HG02588 (cell line): Measurements from ENCODE around the gene NHERF1.

Source experiments
- ATAC-seq: cut with Tn5 transposase; IDR thresholded peaks from one replicate; pipeline ENCODE4 v1.9.1; 2021; ENCODE audit warnings: mild to moderate bottlenecking, moderate library complexity; ENCODE audit not compliant: unreplicated experiment

The NHERF1 gene

DNA sequence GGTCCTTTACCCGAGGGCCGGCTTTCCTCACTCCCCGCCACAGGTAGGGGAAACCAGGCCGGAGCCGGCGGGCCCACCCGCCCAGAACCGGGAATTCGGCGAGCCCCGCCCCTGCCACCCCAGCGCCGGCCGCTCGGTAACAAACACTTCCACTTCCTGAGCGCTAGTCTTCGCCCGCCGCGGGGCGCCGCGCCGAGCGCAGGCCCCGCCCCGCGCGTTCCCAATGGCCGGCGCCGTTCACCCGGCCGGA, 224 bp upstream of the NHERF1 start:
- no peak for ATAC-seq

DNA sequence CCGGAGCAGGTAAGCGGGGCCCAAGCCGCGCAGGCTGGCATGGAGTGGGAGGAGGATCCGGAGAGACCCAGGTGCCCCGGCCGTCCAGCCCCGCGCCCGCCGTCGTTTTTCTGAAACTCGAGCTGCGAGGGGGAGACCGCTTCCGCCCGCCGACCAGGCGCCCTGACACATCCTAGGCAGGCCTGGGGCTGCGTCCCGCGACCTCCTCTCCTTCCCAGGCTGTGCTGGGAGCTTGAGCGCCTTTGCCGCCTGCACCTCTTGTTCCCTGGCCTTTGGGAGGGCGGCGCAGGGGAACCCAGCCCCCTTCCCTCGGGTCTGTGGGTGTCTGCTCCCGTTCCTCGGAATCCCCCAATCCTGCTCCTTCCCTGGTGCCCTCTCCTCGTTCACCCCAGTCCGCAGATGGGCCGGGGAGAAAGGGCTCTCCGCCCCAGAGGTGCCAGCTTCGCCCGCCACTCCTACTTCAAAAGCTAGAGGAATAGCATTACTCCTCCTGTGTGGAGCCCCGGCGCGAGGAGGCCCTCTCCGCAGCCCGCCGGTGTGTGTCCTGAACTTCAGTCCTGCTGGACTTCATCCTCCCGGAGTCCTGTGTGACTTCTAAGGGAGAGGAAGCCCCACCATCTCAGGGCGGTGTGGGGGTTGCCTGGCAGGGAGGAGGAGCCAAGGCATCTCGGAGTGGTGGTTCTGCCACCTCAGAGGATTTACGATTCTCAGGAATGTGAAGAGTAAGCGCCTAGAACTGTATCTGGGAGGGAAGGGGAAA, 1.0 kb downstream of the NHERF1 start:
- peak; percentile 5 for ATAC-seq

DNA sequence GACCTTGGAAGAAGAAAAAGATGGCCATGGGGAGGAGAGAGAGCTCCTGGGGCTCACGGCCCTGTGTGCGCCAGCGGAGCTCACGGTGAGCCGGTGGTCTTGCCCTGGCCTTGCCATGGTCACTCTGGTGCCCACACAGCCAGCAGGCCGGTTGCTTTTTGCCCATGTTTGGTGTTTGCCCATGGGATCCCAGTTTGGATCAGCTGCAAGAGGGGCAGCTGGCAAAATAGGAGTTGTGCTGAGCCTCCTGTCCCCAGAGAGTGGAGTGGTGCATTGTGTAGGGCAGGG, 1.6 kb downstream of the NHERF1 start:
- no peak for ATAC-seq

DNA sequence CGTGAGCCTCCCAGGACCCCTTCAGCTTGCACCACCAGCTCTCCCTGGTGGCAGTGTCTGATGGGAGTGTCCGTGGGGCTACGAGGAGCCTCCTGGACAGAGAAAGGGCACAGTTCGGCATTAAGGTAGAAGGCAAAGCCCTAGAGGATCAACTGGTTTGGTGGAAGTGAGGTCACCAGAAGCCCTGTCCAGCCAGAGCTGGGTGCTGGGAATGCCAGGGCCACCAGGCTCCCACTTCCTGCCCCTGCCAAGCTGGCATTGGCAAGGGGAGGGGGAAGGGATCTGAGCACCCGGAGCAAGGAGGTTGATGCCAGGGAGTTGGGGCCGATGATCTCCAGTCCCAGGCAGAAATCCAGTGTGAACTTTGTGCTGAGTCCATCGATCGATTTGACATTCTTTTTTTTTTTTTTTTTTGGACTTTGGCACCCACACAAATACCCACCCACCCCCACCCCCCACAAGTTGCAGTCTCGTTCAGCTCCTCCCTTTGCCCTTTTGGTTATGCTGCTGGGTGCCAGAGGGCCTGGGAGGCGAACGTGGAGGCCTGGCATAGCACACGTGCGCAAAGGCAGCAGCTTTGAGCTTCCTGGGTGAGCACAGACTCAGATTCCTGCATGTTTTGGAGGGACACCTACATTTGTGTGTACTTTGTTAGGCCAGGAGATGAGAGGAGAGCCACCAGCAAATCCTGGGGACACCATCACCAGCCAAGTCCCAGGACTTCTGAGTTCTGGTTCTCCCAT, 2.1 kb downstream of the NHERF1 start:
- no peak for ATAC-seq

DNA sequence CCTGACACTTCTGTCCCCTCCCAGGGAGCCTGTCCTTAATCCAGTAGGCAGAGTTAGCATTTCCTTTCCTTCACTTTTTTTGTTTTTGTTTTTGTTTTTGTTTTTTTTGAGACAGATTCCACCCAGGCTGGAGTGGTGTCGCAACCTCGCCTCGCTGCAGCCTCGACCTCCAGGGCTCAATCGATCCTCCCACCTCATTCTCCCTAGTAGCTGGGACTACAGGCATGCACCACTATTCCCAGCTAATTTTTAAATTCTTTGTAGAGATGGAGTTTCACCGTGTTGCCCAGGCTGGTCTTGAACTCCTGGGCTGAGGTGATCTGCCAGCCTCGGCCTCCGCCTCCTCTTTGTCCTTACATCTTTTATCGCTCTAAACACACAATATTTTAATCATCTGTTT, 4.0 kb downstream of the NHERF1 start:
- no peak for ATAC-seq

- ATAC-seq, result no peak
These were observed 4.5 kb downstream of the NHERF1 start for GRCh38 chr17:74752822-74753401.

- ATAC-seq, result no peak
These were observed 6.4 kb downstream of the NHERF1 start for GRCh38 chr17:74754832-74755231.

- ATAC-seq, result no peak
These were observed 7.1 kb downstream of the NHERF1 start for GRCh38 chr17:74755533-74755932.

DNA sequence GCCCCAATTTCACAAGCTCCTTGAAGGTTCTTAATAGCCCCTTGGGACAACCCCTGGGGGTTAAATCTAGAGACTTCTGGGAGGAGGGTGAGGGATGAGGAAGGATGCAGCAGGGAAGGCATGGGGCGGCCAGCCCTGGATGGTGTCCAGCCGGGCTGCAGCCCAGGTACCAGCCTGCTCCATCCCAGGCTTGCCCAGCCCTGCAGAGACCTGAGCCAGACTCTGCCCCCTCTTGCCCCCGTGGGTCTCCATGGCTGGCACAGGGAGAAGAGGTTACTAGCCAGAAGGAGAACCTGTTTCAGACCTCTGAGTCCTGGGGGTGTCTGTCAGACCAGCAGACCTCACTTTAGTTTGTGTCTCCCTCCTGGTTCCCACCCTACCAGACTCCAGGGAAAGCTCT, 8.5 kb downstream of the NHERF1 start:
- ATAC-seq, result no peak

- ATAC-seq, result no peak
These were observed 9.1 kb downstream of the NHERF1 start for GRCh38 chr17:74757502-74757901.

DNA sequence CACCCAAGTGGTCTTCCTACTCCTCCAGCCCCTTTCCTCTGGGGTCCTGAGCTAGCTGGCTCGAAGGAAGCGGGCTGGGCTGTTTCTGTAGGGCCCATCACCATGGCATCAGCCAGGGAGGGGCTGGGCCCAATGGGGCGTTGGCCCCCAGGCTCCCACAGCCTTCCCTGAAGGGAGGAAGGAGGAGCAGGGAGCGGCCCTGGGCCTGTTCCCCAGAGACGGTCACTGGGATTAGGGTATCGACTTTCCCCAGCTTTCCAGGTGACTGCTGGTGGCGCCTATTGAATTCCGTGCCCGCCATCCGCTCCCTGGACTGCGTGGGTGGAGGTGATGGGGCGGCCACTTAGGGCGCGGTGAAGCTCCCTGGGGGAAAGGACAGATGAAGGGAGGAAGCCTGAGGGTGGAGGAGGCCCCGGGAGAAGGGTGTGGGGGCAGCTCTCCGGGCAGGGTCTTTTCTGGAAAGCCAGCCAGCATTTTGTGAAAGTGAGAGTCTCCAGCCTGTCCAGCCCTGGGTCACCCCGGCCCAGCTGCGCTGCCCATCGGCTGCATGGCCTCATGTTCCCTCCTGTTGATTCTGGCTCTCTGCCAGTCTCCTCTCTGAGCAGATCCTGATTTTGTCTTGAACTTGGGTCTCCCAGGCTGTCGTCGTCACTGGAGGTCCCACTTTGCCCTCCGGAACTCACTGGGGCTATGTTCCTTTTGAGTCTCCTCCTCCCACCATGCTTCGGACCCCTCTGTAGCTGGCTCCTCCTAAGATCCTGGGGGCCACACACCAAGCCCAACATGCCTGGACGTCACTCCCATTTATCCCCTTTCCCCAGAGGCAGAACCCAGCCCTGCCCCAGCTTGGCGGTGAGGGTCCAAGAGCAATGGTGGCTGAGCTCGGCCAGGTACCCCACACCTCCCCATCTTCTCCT, 9.8 kb downstream of the NHERF1 start:
- ATAC-seq, result no peak

DNA sequence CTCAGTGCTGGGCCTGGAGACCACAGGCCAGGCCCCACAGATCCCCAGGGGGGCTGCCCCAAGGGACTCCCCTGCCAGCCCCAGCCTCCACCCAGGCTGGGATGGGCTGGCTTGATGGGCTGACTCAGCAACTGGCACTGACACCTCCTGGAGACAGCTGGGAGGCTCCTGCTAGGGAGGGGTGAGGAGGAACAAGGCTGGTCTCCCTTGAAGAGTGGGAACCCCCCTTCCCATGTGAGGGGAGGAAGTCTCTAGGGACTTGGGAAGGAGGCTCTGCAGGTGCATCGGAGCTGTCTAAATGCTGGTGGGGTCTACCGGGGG, 10.4 kb downstream of the NHERF1 start:
- no peak for ATAC-seq

DNA sequence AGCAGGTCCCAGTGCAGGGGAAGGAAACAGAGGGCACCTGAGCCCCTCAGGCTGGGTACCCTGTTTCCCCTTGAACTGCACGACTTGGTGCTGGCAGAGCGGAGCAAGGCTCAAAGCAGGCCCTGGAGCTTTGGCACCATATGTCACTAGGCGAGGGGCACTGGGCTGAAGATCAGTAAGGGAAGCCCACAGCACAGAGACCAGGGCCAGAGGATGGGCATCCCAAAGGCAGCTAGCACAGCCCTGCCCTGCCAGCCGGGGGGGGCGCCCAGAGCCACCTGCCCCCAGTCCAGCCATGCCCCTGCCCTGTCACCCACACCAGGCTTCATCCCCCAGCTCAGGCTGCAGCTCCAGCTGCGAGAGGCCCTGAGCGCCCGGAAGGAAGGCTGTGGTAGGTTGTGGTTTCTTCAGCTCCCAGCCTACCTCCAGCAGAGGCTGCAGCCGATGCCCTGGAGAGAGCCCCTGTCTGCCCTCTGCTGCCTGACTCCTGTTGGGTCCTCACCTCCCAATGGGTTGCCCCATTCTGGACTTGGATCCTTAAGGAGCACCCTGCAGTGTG, 10.9 kb downstream of the NHERF1 start:
- no peak for ATAC-seq

DNA sequence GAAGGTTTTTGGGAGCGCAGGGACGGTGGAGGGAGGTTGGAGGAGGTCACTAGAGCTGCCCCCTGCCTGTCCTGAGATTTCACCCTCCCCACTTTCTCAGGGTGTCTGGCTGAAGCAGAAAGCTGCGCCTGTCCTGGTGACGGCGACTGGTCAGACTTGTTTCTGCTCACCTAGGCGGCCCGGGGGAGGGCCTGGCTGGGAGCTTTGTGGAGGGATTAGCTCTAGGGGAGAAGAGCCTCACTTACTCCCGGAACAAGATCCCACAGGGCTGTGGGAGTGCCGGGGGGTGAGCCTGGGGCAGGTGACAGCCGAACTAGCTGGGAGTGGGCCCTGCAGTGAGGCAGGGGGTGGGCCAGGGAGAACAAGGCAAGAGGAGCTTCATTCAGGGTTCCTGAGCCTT, 11.5 kb downstream of the NHERF1 start:
- ATAC-seq, result no peak

DNA sequence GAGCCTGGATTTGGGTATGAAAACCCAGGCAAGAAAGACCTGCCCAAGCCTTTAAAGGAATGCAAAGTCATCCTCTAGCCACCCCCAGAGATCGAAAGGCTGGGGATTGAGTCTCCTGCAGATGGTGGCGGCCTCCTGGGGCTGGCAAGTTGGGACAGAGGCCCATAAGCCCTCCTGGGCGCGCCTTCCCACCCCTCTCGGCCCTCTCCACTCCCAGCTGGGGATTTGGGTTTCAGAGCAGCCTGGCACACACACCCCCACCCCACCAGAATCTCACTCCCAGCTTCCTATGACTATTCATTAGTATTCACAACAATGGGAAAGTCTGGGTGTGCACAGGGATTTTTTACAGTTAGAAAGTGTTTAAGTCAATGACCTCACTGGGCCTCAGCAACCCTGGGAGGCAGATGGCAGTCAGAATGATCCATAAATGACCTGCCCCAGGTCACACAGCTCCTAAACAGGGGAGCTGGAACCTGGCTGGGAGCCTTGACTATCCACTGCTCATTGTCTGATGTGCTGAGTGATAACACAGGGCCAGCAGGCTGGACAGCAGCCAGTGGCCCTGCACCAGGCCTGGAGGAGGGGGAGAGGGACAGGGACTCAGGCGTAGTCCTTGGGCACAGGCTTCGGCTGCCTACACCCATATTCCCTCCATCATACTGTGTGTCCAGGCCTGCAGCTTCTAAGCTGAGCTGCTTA, 12.1 kb downstream of the NHERF1 start:
- ATAC-seq, result no peak

- no peak for ATAC-seq
These were observed 13.0 kb downstream of the NHERF1 start for GRCh38 chr17:74761419-74761818.

DNA sequence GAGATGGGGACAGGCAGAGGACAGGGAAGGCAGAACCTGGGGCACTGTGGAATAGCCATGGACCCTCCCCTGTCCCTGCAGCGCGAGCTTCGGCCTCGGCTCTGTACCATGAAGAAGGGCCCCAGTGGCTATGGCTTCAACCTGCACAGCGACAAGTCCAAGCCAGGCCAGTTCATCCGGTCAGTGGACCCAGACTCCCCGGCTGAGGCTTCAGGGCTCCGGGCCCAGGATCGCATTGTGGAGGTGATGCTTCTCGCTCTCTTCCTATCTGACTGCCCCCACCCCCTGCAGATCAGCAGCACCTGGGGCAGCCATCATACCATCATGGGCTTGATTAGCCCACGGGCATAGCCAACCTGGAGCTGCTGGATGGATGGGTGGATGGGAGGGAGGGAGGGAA, 13.5 kb downstream of the NHERF1 start:
- ATAC-seq, result no peak

- no peak for ATAC-seq
These were observed 15.3 kb downstream of the NHERF1 start for GRCh38 chr17:74763565-74764387.

DNA sequence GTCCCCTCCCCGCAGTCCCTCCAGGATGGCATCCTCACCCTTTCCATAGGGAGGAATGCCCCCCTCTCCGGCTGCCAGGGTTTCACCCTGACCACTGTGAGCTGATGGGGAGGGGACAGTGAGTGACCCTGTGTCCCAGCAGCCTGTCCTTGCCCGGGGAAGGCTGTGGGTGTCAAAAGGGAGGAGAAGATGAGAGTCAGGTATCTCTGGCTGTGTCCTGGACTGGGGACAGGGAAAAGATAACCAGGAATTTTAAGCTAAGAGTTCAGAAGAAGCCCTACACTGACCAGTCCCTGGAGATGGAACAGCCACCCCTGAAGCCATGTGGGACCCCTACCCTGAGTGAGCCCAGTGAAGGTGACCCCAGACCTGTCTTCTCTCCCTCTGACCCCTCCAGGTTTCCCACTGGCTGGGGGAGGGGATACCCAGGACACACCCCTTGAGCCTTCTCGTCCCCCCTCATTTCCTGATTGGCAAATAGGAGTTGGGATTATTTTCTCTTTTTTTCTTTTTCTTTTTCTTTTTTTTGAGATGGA, 16.4 kb downstream of the NHERF1 start:
- no peak for ATAC-seq

DNA sequence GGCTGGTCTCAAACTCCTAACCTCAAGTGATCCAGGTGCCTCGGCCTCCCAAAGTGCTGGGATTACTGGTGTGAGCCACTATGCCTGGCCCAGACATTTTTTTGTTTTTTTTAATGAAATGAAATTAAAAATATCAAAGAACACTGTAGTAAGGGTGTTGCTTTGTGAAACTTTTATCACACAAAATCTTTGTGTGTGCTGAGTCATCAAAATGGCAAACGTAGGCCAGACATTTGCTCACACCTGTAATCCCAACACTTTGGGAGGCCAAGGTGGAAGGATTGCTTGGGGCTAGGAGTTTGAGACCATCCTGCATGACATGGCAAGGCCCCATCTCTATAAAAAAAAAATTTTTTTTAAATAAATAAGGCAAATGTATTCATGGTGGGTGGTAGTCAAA, 18.0 kb downstream of the NHERF1 start:
- no peak for ATAC-seq
